Lung (tissue), 12 donors: Measurements from ENCODE around the gene ATG3. TPM values are rescaled to one million over a fixed set of nuclear protein-coding genes. Genes with fewer than 3 reads are reported as not detected.

Experiments
- ATAC-seq: fragments of 200-7000 bp; cut with Tn5 transposase; one replicate; pipeline ENCODE4 v1.9.1; 2020; ENCODE audit warnings: moderate number of reproducible peaks; ENCODE audit not compliant: insufficient read depth, low FRiP score
- DNase-seq, 3 donors: peaks; one replicate each; pipeline ENCODE4 v3.0.0-alpha.2; 2013 to 2017
- H3K27ac ChIP-seq, 2 donors: one replicate each; pipeline ENCODE4 v1.5.1; 2013; ENCODE audit warnings: mild to moderate bottlenecking in 2 of 2, moderate library complexity in 2 of 2, control low read depth in 1 of 2, inconsistent platforms in 1 of 2, low read depth in 1 of 2, low read length in 1 of 2
- H3K27me3 ChIP-seq, 3 donors: one replicate each; pipeline ENCODE4 v1.5.1; 2013; ENCODE audit warnings: low read length in 2 of 3; ENCODE audit not compliant: control insufficient read depth in 3 of 3, insufficient read depth in 3 of 3
- H3K36me3 ChIP-seq, 4 donors: one replicate each; pipeline ENCODE4 v1.5.1; 2013; ENCODE audit warnings: low read length in 4 of 4, mild to moderate bottlenecking in 1 of 4, moderate library complexity in 1 of 4; ENCODE audit not compliant: control insufficient read depth in 4 of 4, insufficient read depth in 4 of 4
- H3K4me1 ChIP-seq, 5 donors: one replicate each; pipeline ENCODE4 v1.5.1; 2013; ENCODE audit warnings: low read length in 5 of 5, mild to moderate bottlenecking in 2 of 5, moderate library complexity in 1 of 5; ENCODE audit not compliant: control insufficient read depth in 5 of 5, insufficient read depth in 5 of 5
- H3K4me3 ChIP-seq: one replicate; pipeline ENCODE4 v1.5.1; 2013; ENCODE audit warnings: mild to moderate bottlenecking, control low read depth, moderate library complexity
- H3K9ac ChIP-seq, 2 donors: one replicate each; pipeline ENCODE4 v1.5.1; 2013; ENCODE audit warnings: low read length in 2 of 2, control low read depth in 1 of 2; ENCODE audit not compliant: insufficient read depth in 1 of 2
- H3K9me3 ChIP-seq, 4 donors: one replicate each; pipeline ENCODE4 v1.5.1; 2013; ENCODE audit warnings: low read length in 3 of 4, mild to moderate bottlenecking in 1 of 4, moderate library complexity in 1 of 4; ENCODE audit not compliant: control insufficient read depth in 4 of 4, insufficient read depth in 3 of 4
- WGBS, 2 donors: extraction: QIAGEN DNeasy Blood & Tissue Kit; methylation state at CpG; one replicate each; pipeline ENCODE4 v1.1.7; 2013; 5-methylcytosine and 5-hydroxymethylcytosine counted together
- polyA plus RNA-seq, 2 donors: library from polyadenylated mRNA; stranded (reverse); fragments of 200-250 nt; gene quantifications; one replicate each; pipeline ENCODE4 v1.2.1, GENCODE V29; 2013
- total RNA-seq, 2 donors: library from RNA; depleted of rRNA in 1 of 2; stranded (reverse); fragments of >200 nt in 1 of 2; gene quantifications; one replicate each; pipeline ENCODE4 v1.2.1, GENCODE V29; 2014 to 2021
- TF ChIP-seq, protein P1 (sequence below): IDR thresholded peaks from 2 replicates; pipeline ENCODE4 v1.5.1; 2012; ENCODE audit warnings: mild to moderate bottlenecking; ENCODE audit errors: control extremely low read depth, extremely low read depth
- donor health status: control.
- donor health status: control.
- donor health status: Bipolar disorder and iron deficiency.
- donor health status: healthy.
- donor health status: DM: yes; HTN: yes; CAD: no.

Gene ATG3
- total and polyA plus RNA-seq, 4 donors: 29.4 to 80.9 (median 49.1) TPM

DNA sequence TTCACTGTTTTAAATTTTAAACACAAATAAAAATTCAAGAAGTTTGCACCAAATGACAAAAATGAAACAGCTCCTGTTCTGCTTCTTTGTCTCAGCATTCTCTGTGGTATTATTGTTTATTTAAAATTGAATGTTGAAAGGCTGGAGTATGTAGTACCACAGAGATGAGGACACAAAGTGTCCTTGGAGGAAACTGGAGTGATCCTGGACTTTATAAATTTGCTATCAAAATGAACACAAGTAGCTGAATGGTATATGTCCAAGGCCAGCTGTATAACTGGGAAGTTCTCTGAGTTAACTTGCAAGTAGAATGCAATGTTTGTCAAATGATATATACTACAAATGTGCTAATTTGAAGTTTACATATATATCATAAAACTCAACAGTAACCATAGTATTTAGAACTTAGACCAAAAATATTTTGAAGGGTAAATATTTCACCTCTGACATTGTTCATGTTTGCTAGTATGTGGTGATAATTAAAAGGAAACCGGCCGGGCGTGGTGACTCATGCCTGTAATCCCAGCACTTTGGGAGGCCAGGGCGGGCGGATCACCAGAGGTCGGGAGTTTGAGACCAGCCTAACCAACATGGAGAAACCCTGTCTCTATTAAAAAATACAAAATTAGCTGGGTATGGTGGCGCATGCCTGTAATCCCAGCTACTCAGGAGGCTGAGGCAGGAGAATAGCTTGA lies 74.8 kb downstream of the ATG3 start:
- TF ChIP-seq, protein P1, sequence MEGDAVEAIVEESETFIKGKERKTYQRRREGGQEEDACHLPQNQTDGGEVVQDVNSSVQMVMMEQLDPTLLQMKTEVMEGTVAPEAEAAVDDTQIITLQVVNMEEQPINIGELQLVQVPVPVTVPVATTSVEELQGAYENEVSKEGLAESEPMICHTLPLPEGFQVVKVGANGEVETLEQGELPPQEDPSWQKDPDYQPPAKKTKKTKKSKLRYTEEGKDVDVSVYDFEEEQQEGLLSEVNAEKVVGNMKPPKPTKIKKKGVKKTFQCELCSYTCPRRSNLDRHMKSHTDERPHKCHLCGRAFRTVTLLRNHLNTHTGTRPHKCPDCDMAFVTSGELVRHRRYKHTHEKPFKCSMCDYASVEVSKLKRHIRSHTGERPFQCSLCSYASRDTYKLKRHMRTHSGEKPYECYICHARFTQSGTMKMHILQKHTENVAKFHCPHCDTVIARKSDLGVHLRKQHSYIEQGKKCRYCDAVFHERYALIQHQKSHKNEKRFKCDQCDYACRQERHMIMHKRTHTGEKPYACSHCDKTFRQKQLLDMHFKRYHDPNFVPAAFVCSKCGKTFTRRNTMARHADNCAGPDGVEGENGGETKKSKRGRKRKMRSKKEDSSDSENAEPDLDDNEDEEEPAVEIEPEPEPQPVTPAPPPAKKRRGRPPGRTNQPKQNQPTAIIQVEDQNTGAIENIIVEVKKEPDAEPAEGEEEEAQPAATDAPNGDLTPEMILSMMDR: no peak
- no peak for ATAC-seq
- Histone ChIP-seq H3K27me3 (no peaks in the 10 kb centered on the region), H3K9me3 (no peaks in the 10 kb centered on the region), H3K9ac (no peak overlapping the region), H3K36me3 (no peaks in the 10 kb centered on the region), H3K27ac (no peak overlapping the region), H3K4me1 (no peaks in the 10 kb centered on the region), H3K4me3 (no peak overlapping the region)
- DNase-seq: no peak
- WGBS, 2 donors: 92 to 93% methylated on average over 7 of the region's 7 CpGs

DNA sequence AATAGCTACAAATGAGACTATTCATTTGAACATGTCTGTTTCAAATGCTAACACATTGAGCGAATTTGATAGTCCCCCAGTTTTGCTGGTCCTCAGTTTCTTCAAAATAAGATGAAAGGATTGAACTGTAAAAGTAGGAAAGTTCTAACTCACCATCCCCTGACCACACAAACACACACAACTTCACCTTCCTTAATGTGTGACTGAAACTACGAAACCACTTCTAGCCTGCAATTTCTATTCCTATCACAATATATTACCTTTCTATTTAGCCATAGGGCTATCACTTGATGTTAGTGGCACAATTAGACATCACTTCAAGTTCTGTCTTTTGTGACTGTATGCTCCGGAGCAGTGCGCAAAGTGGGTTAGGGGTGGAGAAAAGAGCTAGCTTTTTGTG lies 77.4 kb downstream of the ATG3 start:
- Histone ChIP-seq H3K27me3 (no peaks in the 10 kb centered on the region), H3K36me3 (no peaks in the 10 kb centered on the region), H3K4me3 (no peak overlapping the region), H3K4me1 (no peaks in the 10 kb centered on the region), H3K27ac (no peak overlapping the region), H3K9ac (no peak overlapping the region), H3K9me3 (no peaks in the 10 kb centered on the region)
- WGBS, 2 donors: 94 to 95% methylated on average over 4 of the region's 4 CpGs
- TF ChIP-seq, protein P1: no peak
- no peak for ATAC-seq
- DNase-seq: no peak

DNA sequence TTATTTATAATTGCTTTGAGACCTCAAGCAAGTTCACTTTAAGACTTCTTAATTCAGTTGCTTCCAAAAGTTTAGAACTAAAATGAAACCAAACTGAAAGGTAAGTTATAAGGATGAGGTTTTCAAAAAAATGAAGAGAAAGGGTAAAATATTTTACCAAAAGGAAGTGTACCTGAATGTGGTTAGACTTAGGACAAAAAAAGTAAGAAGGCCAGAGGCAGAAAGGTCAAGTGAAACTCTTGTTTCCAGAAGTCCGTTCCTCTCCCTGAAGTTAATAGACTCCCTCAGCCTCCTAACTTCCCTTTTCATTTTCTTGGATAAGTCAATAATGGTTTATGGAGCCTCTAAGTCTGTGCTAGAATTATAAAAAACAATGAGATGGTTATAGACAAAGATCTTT lies 79.1 kb downstream of the ATG3 start:
- H3K27me3 ChIP-seq: no peaks in the 10 kb centered on the region
- H3K9ac ChIP-seq: no peak overlapping the region
- TF ChIP-seq, protein P1: no peak
- DNase-seq (no peak), ATAC-seq (no peak)
- H3K4me1 ChIP-seq: no peaks in the 10 kb centered on the region
- H3K36me3 ChIP-seq: no peaks in the 10 kb centered on the region
- H3K9me3 ChIP-seq: no peaks in the 10 kb centered on the region
- no peak overlapping the region for H3K27ac ChIP-seq
- 41 to 55% methylated on average over 1 of the region's 1 CpG for WGBS, 2 donors
- no peak overlapping the region for H3K4me3 ChIP-seq

Other genes starting within 250 kb of the ATG3 start
- gene CD200, start 228.8 kb downstream of the ATG3 start, total RNA-seq: 10 to 100 TPM in 1 of 2 donors, 1 to 10 TPM in 1; 4.6 to 21.6 TPM
- 1 to 10 TPM; 5.7 to 6.4 TPM for gene CD200, start 228.8 kb downstream of the ATG3 start, polyA plus RNA-seq
- gene BTLA, start 62.5 kb downstream of the ATG3 start, total RNA-seq: 1 to 10 TPM in 1 of 2 donors, under 1 TPM in 1; 0.52 to 2.0 TPM
- under 1 TPM; 0.30 to 0.61 TPM for gene BTLA, start 62.5 kb downstream of the ATG3 start, polyA plus RNA-seq
- gene SLC35A5, start 83 bp upstream of the ATG3 start, total RNA-seq: 10 to 100 TPM; 33.3 to 63.3 TPM
- 10 to 100 TPM; 11.1 to 16.9 TPM for gene SLC35A5, start 83 bp upstream of the ATG3 start, polyA plus RNA-seq
- gene CCDC80, start 79.2 kb upstream of the ATG3 start, total RNA-seq: 10 to 100 TPM; 38.7 to 63.3 TPM
- gene CCDC80, start 79.2 kb upstream of the ATG3 start, polyA plus RNA-seq: 10 to 100 TPM; 19.0 to 20.0 TPM